ENCODE data around the gene UTP15. TPM values are rescaled to one million over a fixed set of nuclear protein-coding genes. Genes with fewer than 3 reads are reported as not detected.

The UTP15 gene
- total and polyA plus RNA-seq, 2 of the 4 experiments (the other 2 are of a cell fraction): 11.4 to 28.0 TPM

DNA sequence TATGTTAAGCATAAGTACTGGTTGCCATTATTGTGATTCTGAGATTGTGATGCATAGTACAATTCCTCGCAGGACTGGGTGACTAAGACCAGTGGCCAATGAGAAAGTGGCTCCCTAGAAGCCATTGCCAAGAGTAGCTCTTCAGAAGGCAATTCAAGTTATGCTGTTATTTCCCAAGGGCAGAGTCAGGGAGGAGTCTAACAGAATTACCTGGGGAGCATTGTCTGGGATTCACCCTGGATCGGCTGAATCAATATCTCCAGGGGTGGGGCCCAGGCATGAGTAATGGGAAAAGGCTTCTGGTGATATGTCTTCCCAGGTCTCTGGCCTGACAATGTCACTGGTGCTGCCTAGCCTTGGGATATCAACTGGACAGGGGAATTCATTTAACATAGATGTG is 49.5 kb downstream of the UTP15 start:
- no peak for ATAC-seq (ENCODE audit: low read depth)

More for the DNA sequence above, 49.5 kb downstream of the UTP15 start:
- H2AK5ac ChIP-seq (ENCODE audit: low read depth, low read length): no peak overlapping the region
- no peaks in the 10 kb centered on the region for H4K20me1 ChIP-seq (ENCODE audit: insufficient read depth, low read length)
- H4K8ac ChIP-seq (ENCODE audit: low read depth in 2 of 2, low read length in 2 of 2): no peak overlapping the region
- TF ChIP-seq, protein P1, sequence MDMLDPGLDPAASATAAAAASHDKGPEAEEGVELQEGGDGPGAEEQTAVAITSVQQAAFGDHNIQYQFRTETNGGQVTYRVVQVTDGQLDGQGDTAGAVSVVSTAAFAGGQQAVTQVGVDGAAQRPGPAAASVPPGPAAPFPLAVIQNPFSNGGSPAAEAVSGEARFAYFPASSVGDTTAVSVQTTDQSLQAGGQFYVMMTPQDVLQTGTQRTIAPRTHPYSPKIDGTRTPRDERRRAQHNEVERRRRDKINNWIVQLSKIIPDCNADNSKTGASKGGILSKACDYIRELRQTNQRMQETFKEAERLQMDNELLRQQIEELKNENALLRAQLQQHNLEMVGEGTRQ (IDR thresholded peaks at IDR 0.05; ENCODE audit: low read depth, low read length): no peak
- no peak for TF ChIP-seq MXI1 (IDR thresholded peaks at IDR 0.05; ENCODE audit: borderline replicate concordance, low read depth, low read length)
- TF ChIP-seq CHD1 (IDR thresholded peaks at IDR 0.05; ENCODE audit: low read depth, low read length): no peak
- no peak for TF ChIP-seq RFX5 (IDR thresholded peaks at IDR 0.05; ENCODE audit: low read depth, low read length)
- no peak for TF ChIP-seq RCOR1 (IDR thresholded peaks at IDR 0.05; ENCODE audit: insufficient replicate concordance, low read length)
- TF ChIP-seq CEBPB (IDR thresholded peaks at IDR 0.05; ENCODE audit: low read depth, low read length): no peak
- TF ChIP-seq NFE2L2 (IDR thresholded peaks at IDR 0.05; ENCODE audit: low read depth, low read length): no peak
- TF ChIP-seq POLR2A (IDR thresholded peaks at IDR 0.05; ENCODE audit: low read depth, low read length): no peak
- TF ChIP-seq MAZ (IDR thresholded peaks at IDR 0.05; ENCODE audit: borderline replicate concordance, low read depth, low read length): no peak
- no peak for TF ChIP-seq MAFK (IDR thresholded peaks at IDR 0.05; ENCODE audit: low read depth, low read length)
- TF ChIP-seq RAD21 (IDR thresholded peaks at IDR 0.05; ENCODE audit: low read length): no peak
- TF ChIP-seq FOS (IDR thresholded peaks at IDR 0.05; ENCODE audit: low read depth, low read length): no peak
- no peak for TF ChIP-seq SMC3 (IDR thresholded peaks at IDR 0.05; ENCODE audit: low read depth, low read length)
- no peak for TF ChIP-seq BHLHE40 (IDR thresholded peaks at IDR 0.05; ENCODE audit: low read depth, low read length)
- TF ChIP-seq, protein P2, sequence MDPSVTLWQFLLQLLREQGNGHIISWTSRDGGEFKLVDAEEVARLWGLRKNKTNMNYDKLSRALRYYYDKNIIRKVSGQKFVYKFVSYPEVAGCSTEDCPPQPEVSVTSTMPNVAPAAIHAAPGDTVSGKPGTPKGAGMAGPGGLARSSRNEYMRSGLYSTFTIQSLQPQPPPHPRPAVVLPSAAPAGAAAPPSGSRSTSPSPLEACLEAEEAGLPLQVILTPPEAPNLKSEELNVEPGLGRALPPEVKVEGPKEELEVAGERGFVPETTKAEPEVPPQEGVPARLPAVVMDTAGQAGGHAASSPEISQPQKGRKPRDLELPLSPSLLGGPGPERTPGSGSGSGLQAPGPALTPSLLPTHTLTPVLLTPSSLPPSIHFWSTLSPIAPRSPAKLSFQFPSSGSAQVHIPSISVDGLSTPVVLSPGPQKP (IDR thresholded peaks at IDR 0.05; ENCODE audit: borderline replicate concordance, low read depth, low read length): no peak
- no peak for TF ChIP-seq CTCF (conservative IDR thresholded peaks at IDR 0.05; ENCODE audit: low read depth, low read length)
- no peaks in the 10 kb centered on the region for H3K4me1 ChIP-seq (ENCODE audit: control insufficient read depth, insufficient read depth, low read length)
- no peak for DNase-seq
- intact Hi-C loops (cut with micrococcal nuclease): no loop called here
- ChIA-PET POLR2A (ENCODE audit: unreplicated experiment) (no interaction called here), CTCF (no interaction called here)
- H4K91ac ChIP-seq (ENCODE audit: insufficient read depth, low read depth, low read length): no peak overlapping the region
- no peak overlapping the region for H2BK20ac ChIP-seq (ENCODE audit: low read depth, low read length)
- no peaks in the 10 kb centered on the region for H3K79me1 ChIP-seq (ENCODE audit: low read depth in 1 of 2, low read length in 2 of 2)
- H3K9me3 ChIP-seq (ENCODE audit: control insufficient read depth, insufficient read depth, low read length): no peaks in the 10 kb centered on the region
- dilution Hi-C loops (cut with HindIII; ENCODE audit: low sequenced_read_pairs, unreplicated experiment): no loop called here
- no peak overlapping the region for H3K4me2 ChIP-seq (ENCODE audit: low read depth, low read length)
- H2AFZ ChIP-seq (replicated peaks; ENCODE audit: low read length, poor library complexity): no peak overlapping the region
- 0 out of 2 replicates have a peak, but pooled peaks cover 4% of the 10 kb centered on the region for H3K9me1 ChIP-seq (ENCODE audit: insufficient read depth, low read length)
- H3K56ac ChIP-seq (ENCODE audit: extremely low read depth, insufficient read depth, low read length): no peak overlapping the region
- 100% methylated on average over 2 of the region's 2 CpGs; no CpG with 5 or more reads in 1 of the 2 experiments for WGBS, 2 experiments (ENCODE audit: extremely low coverage in 2 of 2, insufficient read length in 1 of 2)
- H3K27me3 ChIP-seq (ENCODE audit: control insufficient read depth, insufficient read depth, low read length): no peaks in the 10 kb centered on the region
- in situ Hi-C loops (cut with MboI; ENCODE audit: low sequenced_read_pairs): no loop called here
- H3K4ac ChIP-seq (ENCODE audit: low read depth, low read length): no peak overlapping the region
- H3K14ac ChIP-seq (replicated peaks; ENCODE audit: low read depth, low read length): no peak overlapping the region
- no peak overlapping the region for H3K23ac ChIP-seq (ENCODE audit: low read depth, low read length)
- H3K18ac ChIP-seq (ENCODE audit: low read depth, low read length): no peak overlapping the region
- no peak overlapping the region for H2BK120ac ChIP-seq (ENCODE audit: low read depth, low read length)
- H4K5ac ChIP-seq (ENCODE audit: low read depth, low read length): no peak overlapping the region
- H3K36me3 ChIP-seq (ENCODE audit: control insufficient read depth, insufficient read depth, low read length): no peaks in the 10 kb centered on the region
- no peak overlapping the region for H2BK5ac ChIP-seq (ENCODE audit: low read depth, low read length, poor library complexity, severe bottlenecking)
- no peak overlapping the region for H2BK15ac ChIP-seq (ENCODE audit: low read depth, low read length)
- no peak overlapping the region for H3K9ac ChIP-seq (ENCODE audit: low read depth, low read length)
- BruUV-seq (replicated peaks): no TSS peak
- H3K4me3 ChIP-seq (ENCODE audit: insufficient read depth, low read depth, low read length): no peak overlapping the region
- H2AK9ac ChIP-seq (replicated peaks; ENCODE audit: low read depth, low read length, poor library complexity): no peak overlapping the region
- H3K27ac ChIP-seq (ENCODE audit: insufficient read depth, low read length): no peak overlapping the region

Data from IMR-90 (cell line).